H9 (cell line): ENCODE data around the gene PCDHA11. TPM values are rescaled to one million over a fixed set of nuclear protein-coding genes. Genes with fewer than 3 reads are reported as not detected.
"Not testable (repeated sequence)": the region's sequence is repeated elsewhere in the genome, so short reads cannot be mapped to it uniquely, and the experiment has no call there.

Experiments
- DNase-seq: peaks from one replicate; pipeline ENCODE4 v3.0.0-alpha.2; 2017
- H2AFZ ChIP-seq: one replicate; pipeline ENCODE4 v1.6.1; 2013; ENCODE audit warnings: mild to moderate bottlenecking, low read length, control low read depth, moderate library complexity
- H2AK5ac ChIP-seq: 2 replicates; pipeline ENCODE4 v1.6.1; 2013; ENCODE audit warnings: low read length, control low read depth, mixed read lengths; ENCODE audit not compliant: insufficient read length
- H2BK120ac ChIP-seq: one replicate; pipeline ENCODE4 v1.6.1; 2013; ENCODE audit warnings: low read depth, mild to moderate bottlenecking, low read length, control low read depth, inconsistent platforms; ENCODE audit not compliant: poor library complexity, severe bottlenecking
- H2BK12ac ChIP-seq: 2 replicates; pipeline ENCODE4 v1.6.1; 2013; ENCODE audit warnings: low read length, control low read depth, mixed read lengths, low read depth; ENCODE audit not compliant: insufficient read length
- H2BK15ac ChIP-seq: 2 replicates; pipeline ENCODE4 v1.6.1; 2013; ENCODE audit warnings: low read depth, low read length, control low read depth
- H2BK20ac ChIP-seq: one replicate; pipeline ENCODE4 v1.6.1; 2013; ENCODE audit warnings: low read depth, mild to moderate bottlenecking, low read length, control low read depth, inconsistent platforms; ENCODE audit not compliant: poor library complexity, severe bottlenecking
- H2BK5ac ChIP-seq: 2 replicates; pipeline ENCODE4 v1.6.1; 2013; ENCODE audit warnings: low read length, control low read depth, mixed read lengths; ENCODE audit not compliant: insufficient read length
- H3K14ac ChIP-seq: 2 replicates; pipeline ENCODE4 v1.6.1; 2013; ENCODE audit warnings: low read length, control low read depth; ENCODE audit not compliant: insufficient read depth
- H3K18ac ChIP-seq: 2 replicates; pipeline ENCODE4 v1.6.1; 2013; ENCODE audit warnings: low read depth, mild to moderate bottlenecking, mixed read lengths, low read length, control low read depth; ENCODE audit not compliant: insufficient read length
- H3K23ac ChIP-seq: 2 replicates; pipeline ENCODE4 v1.6.1; 2013; ENCODE audit warnings: low read length, control low read depth, mixed read lengths, low read depth; ENCODE audit not compliant: insufficient read length
- H3K23me2 ChIP-seq: 2 replicates; pipeline ENCODE4 v1.6.1; 2013; ENCODE audit warnings: low read depth, mild to moderate bottlenecking, mixed read lengths, low read length, control low read depth; ENCODE audit not compliant: insufficient read length, poor library complexity, severe bottlenecking
- H3K27ac ChIP-seq: 2 replicates; pipeline ENCODE4 v1.5.1; 2013; ENCODE audit warnings: low read length, control low read depth, mixed read lengths, low read depth; ENCODE audit not compliant: insufficient read length
- H3K27me3 ChIP-seq: 2 replicates; pipeline ENCODE4 v1.6.1; 2013; ENCODE audit warnings: low read length, control low read depth, inconsistent platforms; ENCODE audit not compliant: insufficient read depth
- H3K4ac ChIP-seq: 2 replicates; pipeline ENCODE4 v1.6.1; 2013; ENCODE audit warnings: low read depth, mild to moderate bottlenecking, control low read depth, inconsistent platforms, low read length, moderate library complexity
- H3K4me1 ChIP-seq: 2 replicates; pipeline ENCODE4 v1.6.1; 2013; ENCODE audit warnings: low read length, control low read depth, inconsistent platforms; ENCODE audit not compliant: insufficient read depth
- H3K4me2 ChIP-seq: 2 replicates; pipeline ENCODE4 v1.6.1; 2013; ENCODE audit warnings: low read length, control low read depth, mixed read lengths; ENCODE audit not compliant: insufficient read length, insufficient read depth
- H3K56ac ChIP-seq: 2 replicates; pipeline ENCODE4 v1.6.1; 2013; ENCODE audit warnings: low read depth, mild to moderate bottlenecking, mixed read lengths, low read length, control low read depth; ENCODE audit not compliant: insufficient read length
- H3K79me1 ChIP-seq: 2 replicates; pipeline ENCODE4 v1.6.1; 2013; ENCODE audit warnings: low read depth, mild to moderate bottlenecking, moderate library complexity, low read length, control low read depth, inconsistent platforms; ENCODE audit not compliant: insufficient read depth, poor library complexity, severe bottlenecking
- H3K79me2 ChIP-seq: 2 replicates; pipeline ENCODE4 v1.6.1; 2013; ENCODE audit warnings: low read length, control low read depth, inconsistent platforms; ENCODE audit not compliant: insufficient read depth
- H3K9ac ChIP-seq: 2 replicates; pipeline ENCODE4 v1.6.1; 2013; ENCODE audit warnings: low read length, control low read depth, mixed read lengths; ENCODE audit not compliant: insufficient read length; ENCODE audit errors: extremely low read depth
- H3K9me3 ChIP-seq: one replicate; pipeline ENCODE4 v1.6.1; 2013; ENCODE audit warnings: low read depth, low read length, inconsistent platforms; ENCODE audit not compliant: control insufficient read depth
- H3T11ph ChIP-seq: one replicate; pipeline ENCODE4 v1.6.1; 2013; ENCODE audit warnings: mild to moderate bottlenecking, low read length, control low read depth, inconsistent platforms
- H4K20me1 ChIP-seq: one replicate; pipeline ENCODE4 v1.6.1; 2013; ENCODE audit not compliant: control insufficient read depth, insufficient read length, insufficient read depth
- H4K5ac ChIP-seq: 2 replicates; pipeline ENCODE4 v1.6.1; 2013; ENCODE audit warnings: low read depth, mild to moderate bottlenecking, mixed read lengths, low read length, control low read depth; ENCODE audit not compliant: insufficient read length
- H4K8ac ChIP-seq: replicated peaks from 2 replicates; pipeline ENCODE4 v1.6.1; 2013; ENCODE audit warnings: low read length, control low read depth, mixed read lengths, low read depth; ENCODE audit not compliant: insufficient read length
- H4K91ac ChIP-seq: 2 replicates; pipeline ENCODE4 v1.6.1; 2013; ENCODE audit warnings: low read depth, mild to moderate bottlenecking, moderate library complexity, mixed read lengths, low read length, control low read depth; ENCODE audit not compliant: insufficient read length
- H3K27ac Mint-ChIP-seq, 3 experiments: 2 replicates in 2 of 3; 3 replicates in 1 of 3; pipeline ENCODE4 v1.8.0; 2020 to 2021; ENCODE audit warnings: mixed read lengths in 3 of 3, mild to moderate bottlenecking in 1 of 3, moderate library complexity in 1 of 3
- H3K27me3 Mint-ChIP-seq: 2 replicates; pipeline ENCODE4 v1.8.0; 2021; ENCODE audit warnings: low read depth, mild to moderate bottlenecking, moderate library complexity, mixed read lengths
- H3K36me3 Mint-ChIP-seq, 3 experiments: 2 replicates in 2 of 3; 3 replicates in 1 of 3; pipeline ENCODE4 v1.8.0; 2020 to 2021; ENCODE audit warnings: low read depth in 3 of 3, mixed read lengths in 3 of 3; ENCODE audit not compliant: insufficient read depth in 1 of 3
- H3K4me1 Mint-ChIP-seq, 2 experiments: 2 replicates each; pipeline ENCODE4 v1.8.0; 2020; ENCODE audit warnings: mixed read lengths in 2 of 2
- H3K4me3 Mint-ChIP-seq, 2 experiments: 2 replicates in 1 of 2; 3 replicates in 1 of 2; pipeline ENCODE4 v1.8.0; 2020 to 2021; ENCODE audit warnings: mild to moderate bottlenecking in 2 of 2, mixed read lengths in 2 of 2, moderate library complexity in 1 of 2
- H3K9me3 Mint-ChIP-seq, 2 experiments: 2 replicates in 1 of 2; 3 replicates in 1 of 2; pipeline ENCODE4 v1.8.0; 2020; ENCODE audit warnings: mild to moderate bottlenecking in 2 of 2, mixed read lengths in 2 of 2, moderate library complexity in 1 of 2
- CTCF ChIP-seq: fragments of 200-600 bp; sonication (generic); conservative IDR thresholded peaks from 3 replicates; pipeline ENCODE4 v1.8.0; 2021; ENCODE audit warnings: antibody characterized with exemption, mild to moderate bottlenecking
- WGBS: extraction: QIAGEN DNeasy Blood & Tissue Kit; methylation state at CpG from one replicate; pipeline ENCODE4 v1.1.7; 2013; ENCODE audit warnings: missing lambda C conversion rate, low lambda C conversion rate, mixed read lengths; ENCODE audit not compliant: insufficient read length; ENCODE audit errors: extremely low coverage; 5-methylcytosine and 5-hydroxymethylcytosine counted together
- total RNA-seq: library from RNA; stranded (reverse); gene quantifications from 2 replicates; pipeline ENCODE4 v1.2.1, GENCODE V29; 2021

The PCDHA11 gene
- total RNA-seq, 1 experiment from 2014 or later = 6.3 TPM

- Mint-ChIP-seq H3K4me3 (peak within 1 kb of the TSS in 1 of 2 experiments; percentile 33; a peak in 1 of 5 replicates), H3K36me3 (peaks cover 17 to 44% (median 19%) of the 10 kb centered on the region in 3 experiments)
Observed at GRCh38 chr5:140833993-140834392, 34.8 kb upstream of the PCDHA11 start, which contains the start of gene PCDHA7. Gene PCDHA7 (plus strand): TSS chr5:140834269. CDS start chr5:140834384, 115 bp downstream.

GRCh38 chr5:140834439-140835008 lies 34.2 kb upstream of the PCDHA11 start:
- H3K4me1 ChIP-seq, H3K27ac ChIP-seq, H3K23me2 ChIP-seq, H3K9ac ChIP-seq, H2AFZ ChIP-seq, H4K91ac ChIP-seq, H2BK15ac ChIP-seq, H3K18ac ChIP-seq, H3K23ac ChIP-seq, H2BK120ac ChIP-seq, H3K4ac ChIP-seq, H4K20me1 ChIP-seq, H2AK5ac ChIP-seq, H3K79me1 ChIP-seq, H3K27me3 Mint-ChIP-seq, H4K5ac ChIP-seq, H3K79me2 ChIP-seq, H3K4me1 Mint-ChIP-seq, H3K4me2 ChIP-seq, H2BK5ac ChIP-seq, H2BK12ac ChIP-seq, H3K27me3 ChIP-seq, H3K9me3 ChIP-seq, H2BK20ac ChIP-seq, H3T11ph ChIP-seq, H3K14ac ChIP-seq, DNase-seq, H4K8ac ChIP-seq, H3K56ac ChIP-seq, H3K27ac Mint-ChIP-seq: not testable (repeated sequence)
- peak overlapping the region in 1 of 2 experiments; percentile 33; a peak in 1 of 5 replicates for H3K4me3 Mint-ChIP-seq
- H3K9me3 Mint-ChIP-seq = peaks cover 20 to 26% of the 10 kb centered on the region in 2 experiments
- H3K36me3 Mint-ChIP-seq = peaks cover 14 to 38% (median 15%) of the 10 kb centered on the region in 3 experiments
- WGBS = no CpG with 5 or more reads among the region's 38 CpGs

More at GRCh38 chr5:140833993-140834392, 34.8 kb upstream of the PCDHA11 start, which contains the start of gene PCDHA7:
- Histone ChIP-seq H3K9me3 (no peaks in the 10 kb centered on the region), H2BK5ac (no peak within 1 kb of the TSS), H3K79me2 (no peaks in the 10 kb centered on the region), H4K91ac (no peak within 1 kb of the TSS), H3K4me2 (no peak within 1 kb of the TSS), H3K9ac (no peak within 1 kb of the TSS), H2AK5ac (no peak within 1 kb of the TSS), H4K8ac (no peak within 1 kb of the TSS), H4K5ac (no peak within 1 kb of the TSS), H3K23me2 (no peaks in the 10 kb centered on the region), H3K14ac (no peak within 1 kb of the TSS), H3K23ac (no peak within 1 kb of the TSS), H3K4me1 (no peaks in the 10 kb centered on the region), H3K79me1 (no peaks in the 10 kb centered on the region), H3K27me3 (no peaks in the 10 kb centered on the region), H3T11ph (no peak within 1 kb of the TSS), H3K27ac (no peak within 1 kb of the TSS), H3K56ac (no peak within 1 kb of the TSS), H2BK120ac (no peak within 1 kb of the TSS), H2BK15ac (no peak within 1 kb of the TSS), H2BK20ac (no peak within 1 kb of the TSS), H3K4ac (no peak within 1 kb of the TSS), H3K18ac (no peak within 1 kb of the TSS), H2BK12ac (no peak within 1 kb of the TSS), H4K20me1 (no peaks in the 10 kb centered on the region), H2AFZ (no peak within 1 kb of the TSS)
- no peak for DNase-seq
- peaks cover 25 to 28% of the 10 kb centered on the region in 2 experiments for H3K9me3 Mint-ChIP-seq
- H3K27ac Mint-ChIP-seq = no peak within 1 kb of the TSS
- no peaks in the 10 kb centered on the region for H3K27me3 Mint-ChIP-seq
- WGBS = no CpG with 5 or more reads among the region's 8 CpGs
- TF ChIP-seq CTCF = 0 out of 3 replicates have a peak, but pooled peaks have one; percentile 19
- H3K4me1 Mint-ChIP-seq = peaks cover 0 to 5% of the 10 kb centered on the region in 2 experiments; a peak in 1 of 4 replicates
